Measurements from ENCODE around the gene APBB1.

The APBB1 gene

DNA sequence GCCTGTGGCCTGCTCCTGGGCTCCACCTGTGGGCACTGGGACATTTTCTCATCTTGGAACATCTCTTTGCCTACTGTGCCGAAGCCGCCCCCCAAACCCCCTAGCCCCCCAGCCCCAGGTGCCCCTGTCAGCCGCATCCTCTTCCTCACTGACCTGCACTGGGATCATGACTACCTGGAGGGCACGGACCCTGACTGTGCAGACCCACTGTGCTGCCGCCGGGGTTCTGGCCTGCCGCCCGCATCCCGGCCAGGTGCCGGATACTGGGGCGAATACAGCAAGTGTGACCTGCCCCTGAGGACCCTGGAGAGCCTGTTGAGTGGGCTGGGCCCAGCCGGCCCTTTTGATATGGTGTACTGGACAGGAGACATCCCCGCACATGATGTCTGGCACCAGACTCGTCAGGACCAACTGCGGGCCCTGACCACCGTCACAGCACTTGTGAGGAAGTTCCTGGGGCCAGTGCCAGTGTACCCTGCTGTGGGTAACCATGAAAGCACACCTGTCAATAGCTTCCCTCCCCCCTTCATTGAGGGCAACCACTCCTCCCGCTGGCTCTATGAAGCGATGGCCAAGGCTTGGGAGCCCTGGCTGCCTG is 27.3 kb downstream of the APBB1 start:
- TF ChIP-seq POLR2A (IDR thresholded peaks at IDR 0.05; ENCODE audit: low read length) = no peak
- TF ChIP-seq GATA1 (IDR thresholded peaks at IDR 0.05; ENCODE audit: low read depth, low read length) = no peak
- DNase-seq = no peak

DNA sequence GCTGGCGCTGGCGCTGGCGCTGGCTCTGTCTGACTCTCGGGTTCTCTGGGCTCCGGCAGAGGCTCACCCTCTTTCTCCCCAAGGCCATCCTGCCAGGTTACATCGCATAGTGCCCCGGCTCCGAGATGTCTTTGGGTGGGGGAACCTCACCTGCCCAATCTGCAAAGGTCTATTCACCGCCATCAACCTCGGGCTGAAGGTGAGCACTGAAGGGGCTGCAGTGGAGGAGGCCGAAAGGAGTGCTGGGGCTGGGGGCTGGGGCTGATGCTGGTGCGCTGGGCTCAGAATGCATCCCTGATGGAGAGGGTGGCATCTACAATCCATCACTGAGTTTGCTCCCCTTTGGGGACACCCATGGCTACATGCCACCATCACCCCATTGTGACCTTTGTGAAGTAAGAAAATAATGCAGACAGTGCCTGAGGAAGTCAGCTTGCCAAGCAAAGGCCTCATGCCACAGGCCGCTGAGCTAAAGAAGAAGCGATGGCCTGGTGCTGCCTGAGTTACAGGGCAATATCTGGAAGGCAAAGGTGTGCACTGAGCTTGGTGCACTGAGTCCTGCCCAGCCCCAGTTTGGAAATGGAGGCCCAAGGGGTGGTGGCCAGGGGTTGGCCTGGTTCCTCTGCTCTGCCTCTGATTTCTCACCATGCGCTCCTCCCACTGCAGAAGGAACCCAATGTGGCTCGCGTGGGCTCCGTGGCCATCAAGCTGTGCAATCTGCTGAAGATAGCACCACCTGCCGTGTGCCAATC is 28.0 kb downstream of the APBB1 start:
- TF ChIP-seq POLR2A (IDR thresholded peaks at IDR 0.05; ENCODE audit: low read length) (no peak), GATA1 (IDR thresholded peaks at IDR 0.05; ENCODE audit: low read depth, low read length) (no peak)
- no peak for DNase-seq

DNA sequence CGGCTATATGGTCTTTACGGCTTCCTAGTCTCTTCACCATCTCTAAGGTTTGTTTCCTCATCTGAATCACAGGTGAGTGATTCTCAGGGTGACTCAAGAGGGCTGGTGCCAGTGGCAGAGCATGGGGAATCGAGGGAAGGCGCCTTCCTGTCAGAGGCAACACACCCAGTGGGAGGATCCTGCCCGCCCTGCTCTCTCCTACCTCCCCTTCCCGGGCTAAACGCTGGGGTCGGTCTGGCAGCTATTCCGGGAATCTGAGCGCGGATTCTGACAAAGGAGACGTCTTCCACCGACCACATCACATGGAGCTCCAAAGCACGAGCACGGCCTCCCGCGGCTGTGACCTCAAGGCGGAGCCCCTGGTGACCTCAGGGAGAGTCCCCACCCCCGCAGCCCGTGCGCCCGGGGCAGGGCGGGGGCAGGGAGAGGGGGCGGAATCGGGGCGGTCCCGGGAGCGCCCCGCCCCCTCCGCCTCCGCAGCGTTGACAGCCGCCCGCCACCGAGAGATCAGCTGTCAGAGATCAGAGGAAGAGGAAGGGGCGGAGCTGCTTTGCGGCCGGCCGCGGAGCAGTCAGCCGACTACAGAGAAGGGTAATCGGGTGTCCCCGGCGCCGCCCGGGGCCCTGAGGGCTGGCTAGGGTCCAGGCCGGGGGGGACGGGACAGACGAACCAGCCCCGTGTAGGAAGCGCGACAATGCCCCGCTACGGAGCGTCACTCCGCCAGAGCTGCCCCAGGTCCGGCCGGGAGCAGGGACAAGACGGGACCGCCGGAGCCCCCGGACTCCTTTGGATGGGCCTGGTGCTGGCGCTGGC is 28.8 kb downstream of the APBB1 start, which contains the start of gene SMPD1:
SMPD1 (plus strand) TSS at position 570 of the 813 bp plus-strand sequence; CDS start at position 695, 125 bp downstream.
- DNase-seq = peak; percentile 96 to 97
- TF ChIP-seq POLR2A (IDR thresholded peaks at IDR 0.05; ENCODE audit: low read length) (peak; percentile 72), GATA1 (IDR thresholded peaks at IDR 0.05; ENCODE audit: low read depth, low read length) (no peak)

DNA sequence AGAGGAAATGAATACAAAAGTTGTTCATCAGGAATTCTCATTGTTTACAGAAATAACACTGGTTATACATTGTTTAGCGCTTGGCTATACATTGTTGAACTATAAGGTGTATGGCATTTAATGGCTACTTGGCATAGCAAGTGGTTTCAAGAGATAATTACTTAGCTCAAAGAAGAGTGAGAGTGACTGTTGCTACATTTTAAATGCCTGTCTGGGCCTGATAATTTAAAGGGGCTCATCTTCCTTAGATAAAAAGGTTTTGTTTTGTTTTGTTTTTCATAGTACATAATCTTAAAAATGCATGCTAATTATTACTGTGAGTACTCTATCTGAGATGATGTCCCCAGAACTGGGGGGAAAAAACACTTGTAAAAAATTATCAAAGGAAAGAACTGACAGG is 30.1 kb downstream of the APBB1 start:
- DNase-seq = peak; percentile 62 to 81
- TF ChIP-seq POLR2A (IDR thresholded peaks at IDR 0.05; ENCODE audit: low read length) (no peak), GATA1 (IDR thresholded peaks at IDR 0.05; ENCODE audit: low read depth, low read length) (no peak)

DNA sequence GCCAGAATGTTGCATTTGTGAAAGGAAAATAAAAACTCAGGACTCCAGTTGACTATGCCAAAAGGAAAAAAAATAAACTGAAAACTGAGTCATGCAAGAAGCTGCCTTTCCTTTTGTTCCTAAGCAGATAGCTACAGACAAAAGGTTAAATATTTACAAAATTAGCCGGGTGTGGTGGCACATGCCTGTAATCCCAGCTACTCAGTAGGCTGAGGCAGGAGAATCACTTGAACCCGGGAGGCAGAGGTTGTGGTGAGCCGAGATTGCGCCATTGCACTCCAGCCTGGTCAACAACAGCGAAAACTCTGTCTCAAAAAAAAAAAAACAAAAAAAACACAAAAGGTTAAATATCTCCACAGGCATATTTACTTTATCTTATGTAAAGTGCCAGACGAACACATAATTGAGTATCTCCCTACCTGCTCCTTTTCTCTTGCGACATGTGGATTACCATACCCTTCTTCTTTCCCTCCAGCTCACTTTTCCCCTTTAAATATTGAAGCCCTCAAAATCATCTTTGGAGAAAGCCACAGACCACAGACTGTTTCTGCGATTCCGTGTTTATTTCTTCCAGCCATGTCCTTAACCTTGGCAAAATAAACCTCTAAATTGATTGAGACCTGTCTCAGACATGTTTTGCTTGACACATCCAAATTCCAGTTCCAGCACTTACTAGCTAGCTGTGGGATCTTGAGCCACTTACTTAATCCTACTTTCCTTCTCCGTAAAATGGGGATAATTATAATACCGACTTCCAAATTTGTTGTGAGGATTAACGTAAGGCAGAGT is 30.9 kb downstream of the APBB1 start:
- TF ChIP-seq POLR2A (IDR thresholded peaks at IDR 0.05; ENCODE audit: low read length) (no peak), GATA1 (IDR thresholded peaks at IDR 0.05; ENCODE audit: low read depth, low read length) (no peak)
- no peak for DNase-seq

DNA sequence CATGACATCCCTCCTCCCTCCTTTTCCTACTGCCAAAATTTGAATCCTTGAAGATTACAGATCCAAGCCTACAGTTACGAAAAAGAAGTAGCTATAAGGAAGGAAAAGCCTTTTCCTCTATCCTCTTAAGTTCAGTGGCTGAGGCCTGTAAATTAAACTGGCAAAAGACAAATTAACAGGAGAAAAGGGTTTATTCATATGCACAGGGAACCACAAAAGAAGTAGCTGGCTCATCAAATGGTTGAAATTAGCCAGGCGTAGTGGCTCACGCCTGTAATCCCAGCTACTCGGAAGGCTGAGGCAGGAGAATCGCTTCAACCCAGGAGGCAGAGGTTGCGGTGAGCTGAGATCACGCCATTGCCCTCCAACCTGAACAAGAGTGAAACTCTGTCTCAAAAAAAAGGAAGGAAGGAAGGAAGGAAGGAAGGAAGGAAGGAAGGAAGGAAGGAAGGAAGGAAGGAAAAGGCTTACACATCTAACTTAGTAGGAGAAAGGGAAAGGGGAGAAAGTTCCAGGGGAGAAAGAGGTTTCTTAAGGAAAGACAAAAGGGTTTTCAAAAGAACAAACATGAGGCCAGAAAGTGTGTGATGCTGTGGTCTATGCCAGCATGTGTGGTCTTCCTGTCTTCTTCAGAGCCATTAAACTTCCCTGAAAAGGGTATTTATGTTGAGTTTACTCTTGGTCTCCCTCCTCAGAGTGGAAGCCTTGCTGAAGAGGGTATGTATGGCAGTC is 33.7 kb downstream of the APBB1 start:
- TF ChIP-seq GATA1 (IDR thresholded peaks at IDR 0.05; ENCODE audit: low read depth, low read length) (no peak), POLR2A (IDR thresholded peaks at IDR 0.05; ENCODE audit: low read length) (no peak)

DNA sequence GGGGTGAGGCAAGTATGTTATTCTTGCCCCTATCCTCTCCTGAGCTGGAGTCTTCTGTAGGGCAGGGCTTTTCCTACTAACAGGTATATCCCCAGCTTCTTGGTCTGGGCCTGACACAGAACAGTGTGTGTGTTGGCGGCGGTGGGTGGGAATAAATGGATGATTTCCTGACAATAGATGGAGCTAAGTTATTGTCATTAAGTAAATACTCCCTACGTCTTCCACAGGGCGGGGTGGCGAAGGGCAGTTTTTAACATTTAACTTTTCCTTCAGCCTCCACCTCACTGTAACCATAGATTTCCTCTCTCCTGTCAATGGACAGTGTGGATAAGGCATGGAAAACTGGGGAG is 40.3 kb downstream of the APBB1 start:
- DNase-seq = no peak
- TF ChIP-seq POLR2A (IDR thresholded peaks at IDR 0.05; ENCODE audit: low read length) (no peak), GATA1 (IDR thresholded peaks at IDR 0.05; ENCODE audit: low read depth, low read length) (no peak)

More for the DNA sequence above, 33.7 kb downstream of the APBB1 start:
- DNase-seq = no peak

DNA sequence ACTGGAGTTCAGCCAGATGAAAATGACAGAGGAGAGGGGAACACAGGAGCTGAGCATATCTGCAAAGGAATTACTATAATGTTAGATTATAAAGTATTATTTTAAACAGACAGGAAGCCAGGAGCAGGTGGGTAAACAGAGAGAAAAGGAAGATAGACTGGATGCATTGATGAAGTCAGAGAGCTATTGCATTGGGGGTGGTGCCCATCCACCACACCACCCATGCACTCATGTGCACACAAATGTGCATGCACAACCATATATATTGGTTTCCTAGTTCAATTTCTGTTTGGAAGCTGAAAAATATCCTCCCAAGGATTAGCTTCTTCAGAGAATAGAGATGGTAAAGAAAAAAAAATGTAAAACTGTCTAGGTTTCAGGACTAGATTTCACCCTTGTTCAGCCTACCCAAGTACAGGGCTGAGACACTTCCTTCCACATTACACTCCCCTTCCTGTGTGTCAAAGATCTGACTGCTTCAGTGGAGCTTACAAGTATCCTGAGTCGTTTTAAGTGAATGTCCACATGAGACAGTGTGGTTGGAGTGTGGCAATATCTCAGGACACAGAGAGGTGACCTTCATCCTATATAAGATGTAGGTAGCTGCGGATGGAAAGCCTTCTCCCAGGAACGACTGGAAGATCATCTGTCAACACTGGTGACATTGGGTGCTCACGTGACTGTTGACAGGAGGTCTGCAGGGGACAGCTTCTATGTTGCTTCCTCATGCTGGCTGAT is 40.8 kb downstream of the APBB1 start:
- DNase-seq = no peak
- TF ChIP-seq GATA1 (IDR thresholded peaks at IDR 0.05; ENCODE audit: low read depth, low read length) = no peak
- TF ChIP-seq POLR2A (IDR thresholded peaks at IDR 0.05; ENCODE audit: low read length) = no peak

DNA sequence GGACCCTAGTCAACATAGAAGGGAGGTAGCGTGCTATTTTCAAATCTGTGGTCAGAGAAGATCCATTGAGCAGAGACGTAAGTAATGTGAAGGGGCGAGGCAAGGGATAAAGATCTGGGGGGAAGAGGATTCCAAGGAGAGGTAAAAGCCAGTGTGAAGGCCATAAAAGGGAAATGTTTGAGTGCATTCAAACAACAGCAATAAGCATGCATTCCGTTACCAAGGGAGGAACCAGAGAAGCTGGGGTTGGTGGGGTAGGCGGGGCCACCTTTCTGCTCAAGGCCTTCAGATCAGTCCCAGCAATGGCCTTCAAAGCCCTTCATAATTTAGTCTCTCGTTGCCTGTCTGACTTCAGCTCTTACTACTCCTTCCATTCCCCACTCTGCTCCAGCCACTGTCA is 47.1 kb downstream of the APBB1 start:
- no peak for DNase-seq
- no peak for TF ChIP-seq POLR2A (IDR thresholded peaks at IDR 0.05; ENCODE audit: low read length)
- TF ChIP-seq GATA1 (IDR thresholded peaks at IDR 0.05; ENCODE audit: low read depth, low read length) = no peak

DNA sequence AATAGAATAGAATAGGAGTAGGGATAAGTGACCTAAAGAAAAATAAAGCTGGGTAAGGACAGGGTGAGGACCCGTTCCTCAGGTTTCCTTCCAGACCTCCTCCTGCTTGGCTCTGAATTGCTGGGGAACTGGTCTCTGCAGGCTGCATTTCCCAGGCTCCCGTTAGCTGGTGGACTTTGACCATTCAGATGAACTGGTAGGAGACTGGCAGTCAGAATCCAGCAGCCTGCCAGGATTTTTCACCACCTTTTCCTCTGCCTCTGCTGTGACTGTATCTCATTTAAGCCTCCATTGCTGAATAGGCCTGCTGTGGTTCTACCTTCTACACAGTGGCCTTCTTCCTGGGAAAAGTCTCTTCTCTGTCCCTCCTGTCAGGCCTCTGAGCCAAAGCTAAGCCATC is 53.2 kb downstream of the APBB1 start:
- no peak for DNase-seq
- no peak for TF ChIP-seq POLR2A (IDR thresholded peaks at IDR 0.05; ENCODE audit: low read length)
- no peak for TF ChIP-seq GATA1 (IDR thresholded peaks at IDR 0.05; ENCODE audit: low read depth, low read length)

DNA sequence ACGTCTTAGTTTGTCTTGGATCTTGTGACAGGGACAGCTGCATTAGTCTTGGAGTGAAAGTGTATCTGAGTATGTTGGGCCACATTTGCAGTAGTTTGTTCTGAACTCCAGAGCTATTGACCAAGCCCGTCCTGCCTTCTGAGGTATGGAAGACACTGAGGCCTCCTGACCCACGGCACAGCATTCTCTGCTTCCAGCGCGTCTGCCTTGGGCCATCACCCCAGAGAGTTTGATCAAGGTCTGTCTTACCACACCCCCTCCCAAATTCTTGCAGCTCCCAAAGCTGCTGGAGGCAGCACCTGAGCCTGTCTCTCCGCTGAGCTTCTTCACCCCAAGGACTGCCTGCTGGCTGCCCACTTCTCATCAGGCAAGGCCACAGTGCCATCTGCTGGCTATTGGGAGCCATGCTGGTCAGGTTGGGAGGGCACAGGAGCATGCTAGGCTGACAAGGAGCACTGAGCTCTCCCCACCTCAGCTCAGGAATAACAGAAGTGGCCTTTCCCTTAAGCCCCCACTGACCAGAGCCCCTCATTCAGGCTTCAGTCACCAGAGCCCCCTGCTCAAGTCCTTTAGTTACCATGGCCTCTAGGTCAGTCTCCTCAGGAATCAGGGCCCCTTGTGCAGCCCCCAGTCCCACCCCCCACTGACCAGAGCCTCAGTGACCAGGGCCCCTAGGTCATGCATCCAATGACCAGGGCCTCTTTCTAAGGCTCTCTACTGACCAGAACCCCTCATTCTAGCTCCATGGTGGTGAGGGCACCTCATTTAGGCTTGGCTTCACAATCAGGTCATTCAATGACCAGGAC is 55.8 kb downstream of the APBB1 start:
- TF ChIP-seq POLR2A (IDR thresholded peaks at IDR 0.05; ENCODE audit: low read length) (no peak), GATA1 (IDR thresholded peaks at IDR 0.05; ENCODE audit: low read depth, low read length) (no peak)
- peak; percentile 69 to 78 for DNase-seq
